ENCODE data around the gene CADM2. TPM values are rescaled to one million over a fixed set of nuclear protein-coding genes. Genes with fewer than 3 reads are reported as not detected.

CADM2 gene
- total RNA-seq, 1 experiment from 2014 or later, result not detected

GRCh38 chr3:85312331-85312730, 353.5 kb downstream of the CADM2 start:
- H3K36me3 Mint-ChIP-seq (ENCODE audit: insufficient read depth, unreplicated experiment), result no peaks in the 10 kb centered on the region
- no peak overlapping the region for H3K4me3 Mint-ChIP-seq (ENCODE audit: unreplicated experiment)
- TF ChIP-seq, protein P1, sequence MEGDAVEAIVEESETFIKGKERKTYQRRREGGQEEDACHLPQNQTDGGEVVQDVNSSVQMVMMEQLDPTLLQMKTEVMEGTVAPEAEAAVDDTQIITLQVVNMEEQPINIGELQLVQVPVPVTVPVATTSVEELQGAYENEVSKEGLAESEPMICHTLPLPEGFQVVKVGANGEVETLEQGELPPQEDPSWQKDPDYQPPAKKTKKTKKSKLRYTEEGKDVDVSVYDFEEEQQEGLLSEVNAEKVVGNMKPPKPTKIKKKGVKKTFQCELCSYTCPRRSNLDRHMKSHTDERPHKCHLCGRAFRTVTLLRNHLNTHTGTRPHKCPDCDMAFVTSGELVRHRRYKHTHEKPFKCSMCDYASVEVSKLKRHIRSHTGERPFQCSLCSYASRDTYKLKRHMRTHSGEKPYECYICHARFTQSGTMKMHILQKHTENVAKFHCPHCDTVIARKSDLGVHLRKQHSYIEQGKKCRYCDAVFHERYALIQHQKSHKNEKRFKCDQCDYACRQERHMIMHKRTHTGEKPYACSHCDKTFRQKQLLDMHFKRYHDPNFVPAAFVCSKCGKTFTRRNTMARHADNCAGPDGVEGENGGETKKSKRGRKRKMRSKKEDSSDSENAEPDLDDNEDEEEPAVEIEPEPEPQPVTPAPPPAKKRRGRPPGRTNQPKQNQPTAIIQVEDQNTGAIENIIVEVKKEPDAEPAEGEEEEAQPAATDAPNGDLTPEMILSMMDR (IDR thresholded peaks at IDR 0.05; ENCODE audit: unreplicated experiment), result no peak
- no peaks in the 10 kb centered on the region for H3K4me1 Mint-ChIP-seq (ENCODE audit: insufficient read depth, unreplicated experiment)
- H3K27ac Mint-ChIP-seq (ENCODE audit: low read depth, unreplicated experiment), result no peak overlapping the region
- POLR2A ChIA-PET, result no interaction called here
- no peaks in the 10 kb centered on the region for H3K9me3 Mint-ChIP-seq (ENCODE audit: unreplicated experiment)
- no peak for DNase-seq (ENCODE audit: unreplicated experiment)
- CTCF ChIA-PET, result no interaction called here
- intact Hi-C loops (cut with micrococcal nuclease), result no loop called here
- H3K27me3 Mint-ChIP-seq (ENCODE audit: insufficient read depth, unreplicated experiment), result peaks cover 60% of the 10 kb centered on the region
- BruUV-seq (replicated peaks), result no TSS peak

GRCh38 chr3:85313380-85313779, 354.6 kb downstream of the CADM2 start:
- DNase-seq (ENCODE audit: unreplicated experiment), result no peak
- Mint-ChIP-seq H3K4me3 (ENCODE audit: unreplicated experiment) (no peak overlapping the region), H3K36me3 (ENCODE audit: insufficient read depth, unreplicated experiment) (no peaks in the 10 kb centered on the region), H3K27me3 (ENCODE audit: insufficient read depth, unreplicated experiment) (peaks cover 63% of the 10 kb centered on the region), H3K27ac (ENCODE audit: low read depth, unreplicated experiment) (no peak overlapping the region), H3K9me3 (ENCODE audit: unreplicated experiment) (no peaks in the 10 kb centered on the region), H3K4me1 (ENCODE audit: insufficient read depth, unreplicated experiment) (no peaks in the 10 kb centered on the region)
- intact Hi-C loops (cut with micrococcal nuclease), result no loop called here
- BruUV-seq (replicated peaks), result no TSS peak
- POLR2A ChIA-PET, result no interaction called here
- CTCF ChIA-PET, result no interaction called here
- TF ChIP-seq, protein P1 (IDR thresholded peaks at IDR 0.05; ENCODE audit: unreplicated experiment), result no peak

DNA sequence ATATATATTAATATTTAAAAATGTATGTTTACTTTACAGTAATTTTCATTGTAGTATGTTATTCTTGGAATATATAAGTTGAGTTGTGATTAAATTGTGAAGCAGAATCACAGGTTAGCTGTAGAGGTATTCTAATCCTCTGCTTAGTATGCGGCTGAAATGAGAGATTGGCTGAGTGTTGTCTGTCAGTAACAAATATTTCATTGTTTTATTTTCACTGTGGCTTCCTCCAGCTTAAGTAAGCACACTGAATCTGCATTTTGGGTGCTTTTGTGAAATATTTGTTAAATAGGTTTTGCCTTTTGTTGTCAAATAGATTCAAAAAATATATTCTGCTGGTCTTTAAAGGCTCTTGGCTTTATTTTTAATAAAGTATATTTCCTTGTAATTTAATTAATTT, 357.5 kb downstream of the CADM2 start:
- H3K4me3 Mint-ChIP-seq (ENCODE audit: unreplicated experiment), result no peak overlapping the region
- no peak overlapping the region for H3K27ac Mint-ChIP-seq (ENCODE audit: low read depth, unreplicated experiment)
- intact Hi-C loops (cut with micrococcal nuclease), result no loop called here
- no TSS peak for BruUV-seq (replicated peaks)
- no peaks in the 10 kb centered on the region for H3K4me1 Mint-ChIP-seq (ENCODE audit: insufficient read depth, unreplicated experiment)
- TF ChIP-seq, protein P1 (IDR thresholded peaks at IDR 0.05; ENCODE audit: unreplicated experiment), result no peak
- ChIA-PET POLR2A (no interaction called here), CTCF (no interaction called here)
- H3K27me3 Mint-ChIP-seq (ENCODE audit: insufficient read depth, unreplicated experiment), result peaks cover 58% of the 10 kb centered on the region
- no peaks in the 10 kb centered on the region for H3K36me3 Mint-ChIP-seq (ENCODE audit: insufficient read depth, unreplicated experiment)
- no peaks in the 10 kb centered on the region for H3K9me3 Mint-ChIP-seq (ENCODE audit: unreplicated experiment)
- DNase-seq (ENCODE audit: unreplicated experiment), result no peak

- no TSS peak for BruUV-seq (replicated peaks)
- ChIA-PET CTCF (interaction anchor here (0.6 to 0.9 kb wide), 2 partner anchors 25 to 40 kb away, joined by 3 read pairs; no protein-coding TSS in a partner anchor), POLR2A (no interaction called here)
- Mint-ChIP-seq H3K4me1 (ENCODE audit: insufficient read depth, unreplicated experiment) (no peaks in the 10 kb centered on the region), H3K27ac (ENCODE audit: low read depth, unreplicated experiment) (no peak overlapping the region), H3K4me3 (ENCODE audit: unreplicated experiment) (no peak overlapping the region), H3K36me3 (ENCODE audit: insufficient read depth, unreplicated experiment) (no peaks in the 10 kb centered on the region), H3K9me3 (ENCODE audit: unreplicated experiment) (no peaks in the 10 kb centered on the region), H3K27me3 (ENCODE audit: insufficient read depth, unreplicated experiment) (peaks cover 56% of the 10 kb centered on the region)
- DNase-seq (ENCODE audit: unreplicated experiment), result no peak
- intact Hi-C loops (cut with micrococcal nuclease), result no loop called here
- TF ChIP-seq, protein P1 (IDR thresholded peaks at IDR 0.05; ENCODE audit: unreplicated experiment), result no peak
Observed at GRCh38 chr3:85321892-85322291, 363.1 kb downstream of the CADM2 start.

Measured in MCF 10A (cell line).